CD14-positive monocyte (primary cell): Measurements from ENCODE around the gene SEMA3E. TPM values are rescaled to one million over a fixed set of nuclear protein-coding genes. Genes with fewer than 3 reads are reported as not detected.
"Not testable (repeated sequence)": the region's sequence is repeated elsewhere in the genome, so short reads cannot be mapped to it uniquely, and the experiment has no call there.

Experiments
- DNase-seq, 3 donors: peaks; one replicate each; pipeline ENCODE4 v3.0.0-alpha.2; 2011 to 2022
- H2AFZ ChIP-seq: 2 replicates; pipeline ENCODE4 v1.6.0; 2012; ENCODE audit warnings: mild to moderate bottlenecking, low read depth, low read length, inconsistent platforms; ENCODE audit not compliant: insufficient read depth, poor library complexity, severe bottlenecking
- H3K27ac ChIP-seq, 2 donors: 1 replicate in 1 of 2; 2 replicates in 1 of 2; pipeline ENCODE4 v1.5.1; 2012 to 2013; ENCODE audit warnings: low read length in 2 of 2, control low read depth in 1 of 2, inconsistent platforms in 1 of 2, low read depth in 1 of 2, mild to moderate bottlenecking in 1 of 2
- H3K27me3 ChIP-seq, 2 donors: one replicate each; pipeline versions ENCODE4 v1.6.0 to v1.6.1; 2011 to 2013; ENCODE audit warnings: low read length in 2 of 2; ENCODE audit not compliant: control insufficient read depth in 2 of 2, insufficient read depth in 2 of 2
- H3K36me3 ChIP-seq, 2 donors: replicated peaks in 1 of 2; 1 replicate in 1 of 2; 2 replicates in 1 of 2; pipeline versions ENCODE4 v1.5.1 to v1.6.1; 2012 to 2013; ENCODE audit warnings: low read length in 2 of 2, control low read depth in 1 of 2, inconsistent platforms in 1 of 2, mild to moderate bottlenecking in 1 of 2; ENCODE audit not compliant: insufficient read depth in 2 of 2, control insufficient read depth in 1 of 2
- H3K4me1 ChIP-seq, 2 donors: 1 replicate in 1 of 2; 2 replicates in 1 of 2; pipeline versions ENCODE4 v1.5.1 to v1.6.1; 2012 to 2013; ENCODE audit warnings: low read length in 2 of 2, control low read depth in 1 of 2, inconsistent platforms in 1 of 2, mild to moderate bottlenecking in 1 of 2, moderate library complexity in 1 of 2; ENCODE audit not compliant: insufficient read depth in 2 of 2, control insufficient read depth in 1 of 2
- H3K4me2 ChIP-seq: replicated peaks from 2 replicates; pipeline ENCODE3; 2012; ENCODE audit warnings: low read length, moderate library complexity, mild to moderate bottlenecking; ENCODE audit not compliant: poor library complexity, severe bottlenecking; ENCODE audit errors: extremely low read depth
- H3K4me3 ChIP-seq, 3 experiments: fragments of 200-600 bp in 1 of 3; sonication (generic) in 1 of 3; replicated peaks in 1 of 3; 1 replicate in 2 of 3; 2 replicates in 1 of 3; pipeline ENCODE4 v1.5.1; 2011 to 2013; ENCODE audit warnings: low read length in 3 of 3, mild to moderate bottlenecking in 3 of 3, control low read depth in 2 of 3, low read depth in 2 of 3, inconsistent platforms in 1 of 3, moderate library complexity in 1 of 3
- H3K79me2 ChIP-seq: 2 replicates; pipeline ENCODE4 v1.6.0; 2012; ENCODE audit warnings: mild to moderate bottlenecking, control low read depth, inconsistent platforms, low read length, moderate library complexity; ENCODE audit not compliant: insufficient read depth
- H3K9ac ChIP-seq: 2 replicates; pipeline ENCODE4 v1.6.0; 2017; ENCODE audit warnings: low read length, mild to moderate bottlenecking; ENCODE audit not compliant: insufficient read depth, poor library complexity, severe bottlenecking
- H3K9me3 ChIP-seq, 2 donors: replicated peaks in 1 of 2; 1 replicate in 1 of 2; 2 replicates in 1 of 2; pipeline versions ENCODE4 v1.5.1 to v1.6.1; 2012 to 2013; ENCODE audit warnings: low read length in 2 of 2, control low read depth in 1 of 2; ENCODE audit not compliant: control insufficient read depth in 1 of 2, insufficient read depth in 1 of 2
- H4K20me1 ChIP-seq: 2 replicates; pipeline ENCODE4 v1.6.0; 2012; ENCODE audit warnings: mild to moderate bottlenecking, low read length, control low read depth, moderate library complexity; ENCODE audit not compliant: insufficient read depth
- H3K27ac Mint-ChIP-seq, 7 donors: one replicate each; pipeline ENCODE4 v1.8.0; 2020; ENCODE audit warnings: mild to moderate bottlenecking in 7 of 7, mixed read lengths in 7 of 7, moderate library complexity in 6 of 7, inconsistent platforms in 2 of 7
- H3K27me3 Mint-ChIP-seq, 3 donors: one replicate each; pipeline ENCODE4 v1.8.0; 2021 to 2022; ENCODE audit warnings: low read depth in 3 of 3, mild to moderate bottlenecking in 3 of 3, mixed read lengths in 3 of 3, moderate library complexity in 3 of 3, inconsistent platforms in 1 of 3
- H3K36me3 Mint-ChIP-seq, 2 donors: one replicate each; pipeline ENCODE4 v1.8.0; 2020; ENCODE audit warnings: mixed read lengths in 2 of 2, inconsistent platforms in 1 of 2, mild to moderate bottlenecking in 1 of 2
- H3K4me1 Mint-ChIP-seq: one replicate; pipeline ENCODE4 v1.8.0; 2020; ENCODE audit warnings: mild to moderate bottlenecking, mixed read lengths
- H3K4me3 Mint-ChIP-seq, 2 donors: one replicate each; pipeline ENCODE4 v1.8.0; 2020; ENCODE audit warnings: mild to moderate bottlenecking in 2 of 2, mixed read lengths in 2 of 2, moderate library complexity in 1 of 2
- H3K9me3 Mint-ChIP-seq, 7 donors: one replicate each; pipeline ENCODE4 v1.8.0; 2020 to 2022; ENCODE audit warnings: mixed read lengths in 7 of 7, mild to moderate bottlenecking in 6 of 7, moderate library complexity in 6 of 7, inconsistent platforms in 2 of 7
- CTCF ChIP-seq: fragments of 200-600 bp; IDR thresholded peaks from one replicate; pipeline ENCODE4 v1.8.0; 2022; ENCODE audit warnings: antibody characterized with exemption, mild to moderate bottlenecking
- WGBS: methylation state at CpG from one replicate; pipeline ENCODE4 v1.1.5; 2013; ENCODE audit warnings: missing lambda C conversion rate; ENCODE audit not compliant: insufficient coverage; 5-methylcytosine and 5-hydroxymethylcytosine counted together
- intact Hi-C, 2 donors: fragments of 100-400 bp; cut with micrococcal nuclease; formaldehyde crosslinking; loops; one replicate each; pipeline versions ENCODE4 v1.15.0 to v1.15.1; 2023
- polyA plus RNA-seq, 3 donors: library from polyadenylated mRNA; depleted of rRNA in 1 of 3; unstranded in 2 of 3; stranded (reverse) in 1 of 3; fragments of 300-500 nt in 2 of 3; fragments of >200 nt in 1 of 3; fragmentation: Illumina TruSeq in 2 of 3; gene quantifications; 1 replicate in 2 of 3; 2 replicates in 1 of 3; pipeline ENCODE4 v1.2.3, GENCODE V29; 2012 to 2021

The SEMA3E gene
- polyA plus RNA-seq, 3 donors: not detected

DNA sequence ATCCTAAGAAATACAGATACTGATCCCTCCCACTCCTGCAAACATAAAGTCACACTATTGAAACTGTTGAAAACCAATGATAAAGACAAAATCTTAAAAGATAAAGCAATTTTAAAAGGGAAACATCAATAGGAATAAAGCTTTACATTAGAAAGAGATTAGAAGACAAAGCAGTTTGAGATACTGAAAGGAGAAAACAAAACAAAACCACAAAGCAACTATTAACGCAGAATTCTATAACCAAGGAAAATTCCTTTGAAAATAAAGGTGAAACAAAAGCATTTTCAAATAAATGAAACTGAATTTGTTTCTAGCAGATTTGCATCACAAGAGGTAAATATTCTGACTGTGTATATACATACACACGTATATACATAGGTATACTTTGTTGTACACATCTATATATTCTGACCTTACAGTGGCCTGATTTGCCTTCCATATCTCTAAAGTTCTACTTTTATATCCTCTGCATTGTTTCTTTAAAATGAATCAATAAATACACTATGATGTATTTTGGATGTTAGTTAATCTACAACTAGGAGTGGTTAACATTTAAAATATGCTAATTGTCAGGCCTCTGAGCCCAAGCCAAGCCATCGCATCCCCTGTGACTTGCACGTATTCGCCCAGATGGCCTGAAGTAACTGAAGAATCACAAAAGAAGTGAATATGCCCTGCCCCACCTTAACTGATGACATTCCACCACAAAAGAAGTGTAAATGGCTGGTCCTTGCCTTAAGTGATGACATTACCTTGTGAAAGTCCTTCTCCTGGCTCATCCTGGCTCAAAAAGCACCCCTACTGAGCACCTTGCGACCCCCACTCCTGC is 189.6 kb downstream of the SEMA3E start:
- intact Hi-C loops: not testable (repeated sequence)
- no CpG with 5 or more reads among the region's 6 CpGs for WGBS

DNA sequence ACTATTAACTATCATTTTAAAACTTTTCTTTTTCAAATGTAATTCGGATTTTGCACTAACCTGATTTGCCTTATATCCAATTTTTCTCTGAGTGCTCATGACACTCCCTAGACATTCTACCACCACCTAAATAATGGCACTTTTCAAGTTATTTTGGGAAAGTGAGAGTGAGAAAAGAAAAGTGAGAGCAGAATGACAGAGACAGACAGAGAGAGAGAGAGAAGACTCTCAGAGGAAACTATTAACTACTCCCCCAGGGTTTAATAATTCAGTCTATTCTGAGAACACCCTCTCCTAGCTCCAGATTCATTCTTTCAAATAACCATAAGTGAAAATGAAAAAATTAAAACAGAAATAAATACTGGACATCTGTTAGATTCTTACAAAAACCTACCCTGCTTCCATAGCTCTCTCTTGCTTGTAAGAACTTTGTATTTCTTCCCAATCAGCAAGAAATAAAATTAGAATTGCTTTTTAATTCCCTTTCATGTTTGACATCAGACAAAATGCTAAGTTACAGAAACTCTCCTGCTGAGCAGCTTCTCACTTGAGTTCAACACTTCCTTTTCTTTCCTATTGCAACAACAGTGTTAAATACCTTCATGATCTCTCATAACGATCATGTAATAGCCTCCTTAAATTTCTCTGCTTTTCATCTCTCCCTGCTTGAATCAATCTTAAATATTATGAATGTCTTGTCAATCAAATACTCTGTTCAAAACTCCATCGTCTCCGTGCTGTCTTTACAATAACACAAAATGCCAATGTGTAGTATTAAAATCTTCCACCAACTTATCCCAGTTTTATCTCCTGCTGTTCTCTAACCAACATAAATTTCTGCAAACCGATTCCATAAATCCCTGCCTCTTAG is 191.7 kb downstream of the SEMA3E start:
- DNase-seq: no peak
- Histone ChIP-seq H3K27ac (no peak overlapping the region), H3K27me3 (no peaks in the 10 kb centered on the region), H3K36me3 (no peaks in the 10 kb centered on the region), H3K4me3 (no peak overlapping the region), H3K9ac (no peak overlapping the region), H3K4me2 (no peak overlapping the region), H4K20me1 (no peaks in the 10 kb centered on the region), H3K79me2 (no peaks in the 10 kb centered on the region), H3K9me3 (no peaks in the 10 kb centered on the region), H3K4me1 (no peaks in the 10 kb centered on the region), H2AFZ (no peak overlapping the region)
- Mint-ChIP-seq H3K9me3 (peaks cover 5 to 12% (median 7%) of the 10 kb centered on the region in 7 donors), H3K27ac (no peak overlapping the region), H3K27me3 (peaks cover under 1 to 1% (median 1%) of the 10 kb centered on the region in 3 donors), H3K36me3 (no peaks in the 10 kb centered on the region), H3K4me1 (no peaks in the 10 kb centered on the region), H3K4me3 (no peak overlapping the region)
- 40% methylated on average over 1 of the region's 5 CpGs for WGBS
- intact Hi-C loops: no loop called here
- no peak for TF ChIP-seq CTCF

More for the DNA sequence above, 189.6 kb downstream of the SEMA3E start:
- not testable (repeated sequence) for H3K4me1 Mint-ChIP-seq, H4K20me1 ChIP-seq, H3K4me3 Mint-ChIP-seq, H3K27ac Mint-ChIP-seq, H3K79me2 ChIP-seq, H3K27me3 ChIP-seq, H3K36me3 ChIP-seq, H3K9ac ChIP-seq, H3K9me3 ChIP-seq, H2AFZ ChIP-seq, H3K27me3 Mint-ChIP-seq, H3K27ac ChIP-seq, H3K4me2 ChIP-seq, H3K36me3 Mint-ChIP-seq, H3K4me3 ChIP-seq, DNase-seq, H3K4me1 ChIP-seq
- H3K9me3 Mint-ChIP-seq: peaks cover 5 to 14% (median 7%) of the 10 kb centered on the region in 7 donors
